NB4 (cell line): ENCODE measurements around the gene GAS2L3.
A peak's percentile ranks its signal among the peaks of the same experiment; 100 is the strongest.

Experiments
- DNase-seq: peaks from one replicate; pipeline ENCODE4 v3.0.0; 2010; ENCODE audit warnings: low read depth
- H3K4me3 ChIP-seq: one replicate; pipeline ENCODE4 v1.5.1; 2011; ENCODE audit warnings: mild to moderate bottlenecking, low read depth, low read length, moderate library complexity
- MYC ChIP-seq: IDR thresholded peaks from 2 replicates; pipeline ENCODE4 v1.6.1; 2011; ENCODE audit warnings: low read depth, low read length
- POLR2A ChIP-seq: IDR thresholded peaks from 2 replicates; pipeline ENCODE4 v1.6.1; 2011; ENCODE audit warnings: mild to moderate bottlenecking; ENCODE audit not compliant: insufficient read length; ENCODE audit errors: extremely low read depth
- TF ChIP-seq, protein P1 (sequence below): IDR thresholded peaks from 2 replicates; pipeline ENCODE4 v1.6.1; 2011; ENCODE audit warnings: low read depth, low read length
- TF ChIP-seq, protein P2 (sequence below): IDR thresholded peaks from one replicate; pipeline ENCODE4 v1.5.1; 2012; ENCODE audit warnings: low read depth, low read length

GAS2L3 gene

DNA sequence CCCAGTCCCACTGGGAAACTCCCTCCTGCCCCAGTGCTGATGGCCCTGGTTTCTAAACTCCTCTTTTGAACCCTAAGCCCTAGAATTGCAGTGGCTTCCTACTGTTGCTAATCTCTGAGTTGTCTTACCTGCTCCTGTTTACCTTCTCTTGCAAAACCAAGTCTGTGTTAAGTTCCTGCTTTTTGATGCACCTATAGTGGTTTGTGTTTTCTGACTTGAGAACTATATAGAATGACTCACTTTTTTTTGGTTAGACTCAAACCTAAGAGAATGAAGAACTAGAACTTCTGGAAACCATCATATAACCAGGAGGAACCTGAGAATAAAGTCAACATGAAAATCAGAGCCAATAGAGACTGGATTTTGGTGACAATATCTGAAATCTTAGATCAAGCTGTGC, 5.5 kb upstream of the GAS2L3 start:
- no peak overlapping the region for H3K4me3 ChIP-seq
- TF ChIP-seq, protein P1, sequence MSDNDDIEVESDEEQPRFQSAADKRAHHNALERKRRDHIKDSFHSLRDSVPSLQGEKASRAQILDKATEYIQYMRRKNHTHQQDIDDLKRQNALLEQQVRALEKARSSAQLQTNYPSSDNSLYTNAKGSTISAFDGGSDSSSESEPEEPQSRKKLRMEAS = no peak
- TF ChIP-seq MYC (no peak), POLR2A (no peak)
- TF ChIP-seq, protein P2, sequence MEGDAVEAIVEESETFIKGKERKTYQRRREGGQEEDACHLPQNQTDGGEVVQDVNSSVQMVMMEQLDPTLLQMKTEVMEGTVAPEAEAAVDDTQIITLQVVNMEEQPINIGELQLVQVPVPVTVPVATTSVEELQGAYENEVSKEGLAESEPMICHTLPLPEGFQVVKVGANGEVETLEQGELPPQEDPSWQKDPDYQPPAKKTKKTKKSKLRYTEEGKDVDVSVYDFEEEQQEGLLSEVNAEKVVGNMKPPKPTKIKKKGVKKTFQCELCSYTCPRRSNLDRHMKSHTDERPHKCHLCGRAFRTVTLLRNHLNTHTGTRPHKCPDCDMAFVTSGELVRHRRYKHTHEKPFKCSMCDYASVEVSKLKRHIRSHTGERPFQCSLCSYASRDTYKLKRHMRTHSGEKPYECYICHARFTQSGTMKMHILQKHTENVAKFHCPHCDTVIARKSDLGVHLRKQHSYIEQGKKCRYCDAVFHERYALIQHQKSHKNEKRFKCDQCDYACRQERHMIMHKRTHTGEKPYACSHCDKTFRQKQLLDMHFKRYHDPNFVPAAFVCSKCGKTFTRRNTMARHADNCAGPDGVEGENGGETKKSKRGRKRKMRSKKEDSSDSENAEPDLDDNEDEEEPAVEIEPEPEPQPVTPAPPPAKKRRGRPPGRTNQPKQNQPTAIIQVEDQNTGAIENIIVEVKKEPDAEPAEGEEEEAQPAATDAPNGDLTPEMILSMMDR = no peak
- DNase-seq = no peak

DNA sequence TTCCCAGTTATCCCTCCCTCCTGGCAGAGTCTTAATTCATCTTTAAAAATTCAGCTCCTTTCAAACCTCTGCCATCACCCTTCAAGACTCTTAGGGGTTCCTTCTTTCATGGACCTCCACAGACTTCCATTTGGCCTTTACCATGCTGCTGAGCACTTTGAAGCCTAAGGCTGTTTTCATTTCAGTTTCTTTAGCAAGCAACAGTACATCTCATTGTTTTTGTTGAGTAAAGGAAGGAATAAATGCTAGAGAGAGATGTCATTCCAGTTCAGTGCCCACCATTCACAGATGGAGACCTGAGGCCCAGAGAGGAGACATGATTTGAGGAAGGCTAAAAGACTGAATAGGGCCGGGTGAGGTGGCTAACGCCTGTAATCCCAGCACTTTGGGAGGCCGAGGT, 1.3 kb upstream of the GAS2L3 start:
- H3K4me3 ChIP-seq = no peak overlapping the region
- DNase-seq = no peak
- TF ChIP-seq, protein P2 = no peak
- TF ChIP-seq MYC (no peak), POLR2A (no peak)
- TF ChIP-seq, protein P1 = no peak

DNA sequence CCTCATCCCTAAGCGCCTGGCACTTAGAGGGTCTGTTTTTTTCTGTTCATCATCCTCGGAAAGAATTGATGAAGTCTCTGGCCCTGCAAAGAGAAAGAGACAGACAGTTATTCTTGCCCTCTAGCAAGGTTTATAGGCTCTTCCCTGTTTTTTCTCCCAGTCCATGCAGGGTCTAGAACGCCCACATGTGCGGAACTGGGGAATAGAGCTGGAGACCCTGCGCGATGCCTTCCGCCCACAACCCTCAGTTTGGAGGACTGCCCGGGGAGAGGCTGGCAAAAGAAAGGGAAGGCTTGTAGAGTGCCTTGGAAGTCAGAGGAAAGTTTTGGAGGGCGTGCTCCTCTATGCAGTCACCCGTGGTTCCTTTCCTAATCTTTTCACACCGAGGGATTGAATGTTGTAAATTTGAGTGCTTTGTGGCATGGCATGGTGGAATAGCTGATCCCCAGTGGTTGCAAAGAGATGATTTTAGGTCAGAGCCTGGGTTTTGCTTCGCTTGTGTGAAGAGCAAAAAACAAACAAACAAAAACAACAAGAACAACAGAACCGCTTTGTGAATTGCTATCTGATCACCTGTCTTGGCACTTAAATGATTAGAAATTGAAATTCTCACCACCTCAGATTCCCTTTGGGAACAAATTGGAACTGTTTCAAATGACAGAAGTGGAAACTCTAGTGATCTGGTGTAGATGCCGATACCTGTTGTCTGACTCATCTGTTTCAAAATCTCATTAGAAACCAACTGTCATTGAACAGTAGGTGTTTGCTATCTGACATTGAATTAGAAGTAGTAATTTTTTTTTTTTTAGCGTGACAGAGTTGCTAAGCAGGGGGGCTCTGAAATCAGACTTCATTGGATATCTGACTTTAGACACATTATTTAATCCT, 947 bp downstream of the GAS2L3 start:
- TF ChIP-seq POLR2A = no peak
- TF ChIP-seq, protein P1 = no peak
- TF ChIP-seq, protein P2 = no peak
- TF ChIP-seq MYC = no peak
- no peak overlapping the region for H3K4me3 ChIP-seq
- no peak for DNase-seq

DNA sequence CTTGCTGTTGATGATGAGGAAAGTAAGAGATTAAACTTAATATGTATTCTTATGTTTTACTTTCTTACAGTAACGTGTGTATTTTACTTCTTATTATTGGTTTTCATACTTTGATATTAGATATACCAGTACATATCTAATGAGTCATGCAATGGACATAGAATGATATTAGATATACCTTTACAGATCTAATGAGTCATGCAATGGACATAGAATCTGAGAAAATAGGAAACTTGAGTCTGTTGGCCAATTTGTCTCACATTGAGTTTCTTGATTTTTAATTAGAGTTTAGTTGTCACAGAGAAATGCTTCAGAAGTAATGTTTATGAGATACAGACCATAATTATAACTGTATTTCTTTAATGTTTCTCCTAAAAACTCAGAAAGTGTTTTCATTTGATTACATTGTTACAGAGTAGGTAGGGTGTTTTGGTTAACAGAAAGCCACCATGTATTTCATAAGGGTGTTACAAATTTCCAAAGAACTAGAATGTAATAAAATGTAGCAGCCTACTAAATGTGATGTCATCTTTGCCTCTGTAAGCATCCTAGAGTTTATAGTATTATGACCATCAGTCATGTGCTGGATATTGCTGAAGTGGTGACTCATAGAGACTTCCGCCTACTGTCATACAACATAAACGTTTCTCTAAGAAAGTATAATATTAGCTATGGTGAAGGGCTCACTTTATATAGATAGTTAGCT, 3.0 kb downstream of the GAS2L3 start:
- no peak for TF ChIP-seq POLR2A
- TF ChIP-seq, protein P1 = peak; percentile 36; the same call in 1 of the 2 replicates
- H3K4me3 ChIP-seq = no peak overlapping the region
- DNase-seq = peak; percentile 65

DNA sequence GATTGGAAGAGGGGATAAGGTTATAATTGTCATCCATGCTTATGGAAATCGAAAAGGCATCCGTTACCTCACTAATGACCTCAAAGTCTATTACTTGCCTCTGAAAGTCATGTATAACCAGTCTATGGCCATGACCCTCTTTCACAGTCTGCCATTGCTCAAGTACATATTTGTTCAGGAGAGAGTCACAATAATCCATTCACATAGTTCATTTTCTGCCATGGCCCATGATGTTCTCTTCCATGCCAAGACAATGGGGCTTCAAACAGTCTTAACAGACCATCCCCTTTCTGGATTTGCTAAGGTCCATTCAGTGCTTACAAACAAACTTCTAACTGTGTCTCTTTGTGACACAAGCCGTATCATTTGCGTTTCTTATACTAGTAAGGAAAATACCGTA, 5.4 kb downstream of the GAS2L3 start:
- no peak for TF ChIP-seq MYC
- TF ChIP-seq, protein P2 = no peak
- TF ChIP-seq, protein P1 = no peak
- no peak for TF ChIP-seq POLR2A
- no peak for DNase-seq
- no peak overlapping the region for H3K4me3 ChIP-seq

DNA sequence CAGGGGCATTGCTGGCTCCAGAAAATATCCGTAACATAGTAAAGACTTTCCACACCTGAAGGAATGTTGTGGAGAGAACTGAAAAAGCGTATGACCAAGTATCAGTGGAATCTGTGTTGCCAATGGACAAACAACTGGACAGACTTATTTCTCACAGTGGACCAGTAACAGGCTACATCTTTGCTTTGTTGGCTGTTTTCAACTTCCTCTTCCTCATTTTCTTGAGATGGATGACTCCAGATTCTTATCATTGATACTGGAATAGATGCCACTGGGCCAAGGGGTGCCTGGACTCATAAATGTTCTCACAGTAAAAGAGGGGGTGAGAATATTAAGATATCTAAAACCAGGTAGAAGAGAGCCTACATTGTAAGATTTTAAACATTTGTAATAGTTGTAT, 6.4 kb downstream of the GAS2L3 start:
- TF ChIP-seq POLR2A (no peak), MYC (no peak)
- TF ChIP-seq, protein P2 = no peak
- TF ChIP-seq, protein P1 = no peak
- peak; percentile 8 for DNase-seq
- H3K4me3 ChIP-seq = no peak overlapping the region
